Natural killer cell treated with Interleukin-12 subunit alpha and Interleukin-12 subunit beta and Interleukin-15 and Interleukin-18, amount 100 ng/mL, for 72 hours (primary cell): ENCODE results near the gene HDAC1. TPM values are rescaled to one million over a fixed set of nuclear protein-coding genes. Genes with fewer than 3 reads are reported as not detected.

Source experiments
- ATAC-seq, 2 donors: fragments of 150-1000 bp; cut with Tn5 transposase in 1 of 2; sonication (Bioruptor Pico), chemical (Tn5 transposase) in 1 of 2; 2 replicates each; pipeline ENCODE4 v1.10.0; 2021
- DNase-seq: peaks from one replicate; pipeline ENCODE4 v3.0.0; 2022; ENCODE audit warnings: low spot score
- H3K27ac Mint-ChIP-seq, 2 donors: 1 replicate in 1 of 2; 2 replicates in 1 of 2; pipeline ENCODE4 v1.8.0; 2022; ENCODE audit warnings: mixed read lengths in 2 of 2, mild to moderate bottlenecking in 1 of 2, moderate library complexity in 1 of 2
- H3K27me3 Mint-ChIP-seq, 2 donors: 1 replicate in 1 of 2; 2 replicates in 1 of 2; pipeline ENCODE4 v1.8.0; 2022; ENCODE audit warnings: mixed read lengths in 2 of 2
- H3K36me3 Mint-ChIP-seq: one replicate; pipeline ENCODE4 v1.8.0; 2022; ENCODE audit warnings: mixed read lengths
- H3K4me1 Mint-ChIP-seq, 2 donors: 1 replicate in 1 of 2; 2 replicates in 1 of 2; pipeline ENCODE4 v1.8.0; 2022; ENCODE audit warnings: low read depth in 2 of 2, mixed read lengths in 2 of 2, mild to moderate bottlenecking in 1 of 2
- H3K4me3 Mint-ChIP-seq: one replicate; pipeline ENCODE4 v1.8.0; 2022; ENCODE audit warnings: mixed read lengths
- H3K9me3 Mint-ChIP-seq: 2 replicates; pipeline ENCODE4 v1.8.0; 2022; ENCODE audit warnings: mixed read lengths
- total RNA-seq, 2 donors: library from RNA; stranded (reverse); gene quantifications; one replicate each; pipeline ENCODE4 v1.2.3, GENCODE V29; 2022

HDAC1 gene
- total RNA-seq, 2 donors from 2014 or later, result 186 to 225 TPM

DNA sequence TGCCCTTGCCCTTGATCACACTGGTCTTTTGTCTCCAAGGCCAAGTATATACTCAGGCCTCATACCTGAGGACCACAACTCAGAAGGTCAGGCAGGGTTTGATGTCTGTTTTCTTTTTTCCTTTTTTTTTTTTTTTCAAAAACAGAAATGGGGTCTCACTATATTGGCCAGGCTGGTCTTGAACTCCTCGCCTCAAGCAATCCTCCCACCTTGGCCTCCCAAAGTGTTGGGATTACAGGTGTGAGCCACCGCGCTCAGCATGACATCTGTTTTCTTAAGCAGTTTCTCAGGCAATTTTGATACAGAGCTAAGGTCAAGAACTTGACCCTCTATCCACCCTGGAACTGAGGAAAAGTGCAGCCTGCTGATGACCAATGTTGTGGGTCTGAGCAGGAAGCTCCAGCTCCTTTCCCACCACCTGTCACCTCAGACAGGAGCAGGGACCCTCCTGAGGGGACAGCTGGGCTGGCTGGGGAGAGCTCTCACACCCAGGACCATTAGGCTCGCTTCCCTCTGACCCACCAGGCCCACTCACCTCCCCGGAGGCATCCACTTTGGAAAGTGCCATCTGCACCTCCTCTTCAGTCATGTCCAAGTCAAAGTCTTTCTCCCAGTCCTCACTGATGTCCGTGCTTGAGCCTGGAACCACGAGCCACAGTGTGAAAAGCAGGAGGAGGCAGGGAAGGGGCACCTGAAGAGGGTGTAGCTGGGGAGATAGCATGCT lies 76.2 kb downstream of the HDAC1 start:
- peaks cover 9% of the 10 kb centered on the region for H3K36me3 Mint-ChIP-seq
- H3K4me1 Mint-ChIP-seq, result peaks cover 13 to 14% of the 10 kb centered on the region in 2 donors
- no peak for DNase-seq
- ATAC-seq, result no peak
- no peaks in the 10 kb centered on the region for H3K9me3 Mint-ChIP-seq
- H3K27me3 Mint-ChIP-seq, result no peaks in the 10 kb centered on the region
- H3K4me3 Mint-ChIP-seq, result no peak overlapping the region
- no peak overlapping the region for H3K27ac Mint-ChIP-seq

DNA sequence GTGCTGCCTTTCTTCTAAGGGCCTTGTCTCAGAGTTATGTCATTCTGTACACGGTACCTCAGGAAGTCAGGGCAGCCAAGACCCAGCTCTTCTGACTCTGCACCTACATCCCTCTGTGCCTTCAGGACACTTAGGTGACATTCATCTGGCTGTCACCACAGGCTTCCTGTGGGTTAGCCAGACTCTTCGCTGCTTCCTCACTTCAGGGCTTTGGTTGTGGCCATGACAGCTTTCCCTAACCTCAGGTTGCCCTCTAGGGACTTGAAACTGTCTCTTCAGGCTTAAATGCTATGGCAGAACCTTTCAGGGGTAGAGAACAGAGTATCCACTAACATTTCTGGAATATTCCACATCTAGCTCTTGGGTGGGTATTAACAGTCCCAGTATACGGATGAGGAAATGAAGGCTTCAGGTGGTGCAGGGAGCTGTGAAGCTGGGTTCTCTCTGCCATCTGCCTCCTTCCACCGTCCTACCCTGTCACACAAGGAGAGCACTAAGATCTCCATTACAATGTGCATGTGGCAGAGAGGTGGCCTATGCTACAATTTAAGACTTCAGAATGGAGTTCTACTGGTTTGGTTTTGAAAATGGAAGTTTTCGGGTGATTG lies 80.4 kb downstream of the HDAC1 start:
- Mint-ChIP-seq H3K27ac (peak overlapping the region in 1 of 2 donors; percentile 15), H3K36me3 (peaks cover 13% of the 10 kb centered on the region), H3K27me3 (no peaks in the 10 kb centered on the region), H3K4me1 (peaks cover 13 to 18% of the 10 kb centered on the region in 2 donors), H3K9me3 (no peaks in the 10 kb centered on the region), H3K4me3 (no peak overlapping the region)
- peak; percentile 77 to 87 for ATAC-seq
- no peak for DNase-seq

DNA sequence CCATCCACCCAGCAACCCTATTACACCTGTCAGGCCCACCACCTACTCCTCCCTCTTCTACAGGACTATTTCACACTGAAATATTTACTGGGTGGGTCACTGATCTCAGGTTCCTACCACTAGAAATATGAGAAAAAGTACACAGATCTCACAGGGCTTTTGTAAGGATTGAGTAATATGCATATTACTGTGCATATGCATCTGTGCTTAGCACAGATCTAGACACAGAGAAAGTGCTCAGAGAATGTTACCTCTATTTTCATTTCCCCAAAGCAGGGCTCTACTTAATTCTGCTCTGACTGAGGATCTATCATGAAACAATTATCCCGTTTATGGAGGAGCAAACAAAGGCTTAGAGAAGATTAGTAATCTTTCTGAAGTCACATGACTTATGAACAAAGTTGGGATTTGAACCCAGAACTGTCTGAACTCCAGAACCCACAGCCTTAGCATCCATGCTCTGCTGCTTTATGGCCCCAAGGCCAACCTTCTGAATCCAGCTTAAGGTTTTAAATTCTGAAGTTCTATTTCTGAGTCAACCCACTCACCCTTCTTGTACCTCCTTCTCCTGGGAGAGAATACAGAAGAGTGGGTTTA lies 82.2 kb downstream of the HDAC1 start:
- Mint-ChIP-seq H3K27me3 (no peaks in the 10 kb centered on the region), H3K36me3 (peaks cover 16% of the 10 kb centered on the region), H3K27ac (peak overlapping the region in 1 of 2 donors; percentile 26), H3K9me3 (no peaks in the 10 kb centered on the region), H3K4me3 (no peak overlapping the region), H3K4me1 (peaks cover 13 to 18% of the 10 kb centered on the region in 2 donors)
- no peak for DNase-seq
- ATAC-seq, result no peak

DNA sequence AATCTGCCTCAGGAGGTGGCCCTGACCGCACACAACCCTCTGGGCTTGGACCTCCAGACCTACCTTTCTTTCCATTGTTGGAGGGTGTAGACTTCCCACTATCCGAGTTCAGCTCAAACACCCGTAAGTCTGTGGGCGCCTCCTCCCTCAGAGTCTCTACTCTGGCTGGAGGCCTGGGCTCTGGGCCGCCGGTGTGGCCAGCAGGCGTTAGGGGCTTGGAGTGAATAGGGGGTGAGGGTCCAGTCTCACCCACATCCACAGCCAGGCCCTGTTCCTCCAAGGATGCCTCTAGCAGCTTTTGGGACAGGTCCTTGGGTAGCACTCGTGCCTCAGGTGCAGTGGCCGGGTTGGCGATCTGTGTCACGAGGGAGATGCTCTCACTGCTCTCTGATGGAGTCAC lies 84.3 kb downstream of the HDAC1 start:
- no peak for ATAC-seq
- peaks cover 13 to 18% of the 10 kb centered on the region in 2 donors for H3K4me1 Mint-ChIP-seq
- H3K4me3 Mint-ChIP-seq, result no peak overlapping the region
- no peaks in the 10 kb centered on the region for H3K27me3 Mint-ChIP-seq
- no peaks in the 10 kb centered on the region for H3K9me3 Mint-ChIP-seq
- H3K36me3 Mint-ChIP-seq, result peaks cover 20% of the 10 kb centered on the region
- no peak for DNase-seq
- H3K27ac Mint-ChIP-seq, result no peak overlapping the region

DNA sequence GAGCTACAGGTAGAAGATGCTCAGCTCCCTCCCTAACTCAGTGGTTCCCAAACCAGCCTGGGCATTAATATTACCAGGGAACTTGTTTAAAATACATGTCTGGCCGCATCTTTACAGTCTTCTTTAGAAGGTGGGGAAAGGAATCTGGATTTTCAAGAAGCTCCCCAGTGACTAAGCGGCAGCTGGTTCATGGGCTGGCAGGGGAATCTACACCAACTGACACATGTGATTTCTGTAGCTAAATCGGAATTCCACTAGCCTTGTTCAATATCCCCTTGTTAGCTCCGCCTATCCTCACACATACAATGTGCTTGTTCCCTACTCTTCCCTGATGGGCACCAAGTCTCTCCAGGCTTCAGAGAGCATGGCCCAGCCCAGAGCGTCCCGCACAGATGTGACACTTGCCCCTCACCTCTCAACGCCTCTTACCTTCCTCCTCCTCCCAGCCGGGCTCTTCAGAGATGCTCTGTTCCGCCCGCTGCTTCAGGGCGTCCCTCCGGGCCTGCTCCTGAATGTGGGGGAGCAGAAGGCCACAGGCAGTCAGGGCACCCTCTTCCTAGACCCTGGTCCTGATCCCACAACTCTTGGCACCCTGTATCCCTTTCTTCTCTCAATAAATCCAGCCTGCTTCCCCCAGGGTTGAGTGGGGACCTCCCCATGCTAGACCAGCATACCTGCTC lies 85.8 kb downstream of the HDAC1 start:
- no peak overlapping the region for H3K27ac Mint-ChIP-seq
- H3K4me3 Mint-ChIP-seq, result no peak overlapping the region
- no peaks in the 10 kb centered on the region for H3K9me3 Mint-ChIP-seq
- ATAC-seq, result no peak
- H3K27me3 Mint-ChIP-seq, result no peaks in the 10 kb centered on the region
- H3K4me1 Mint-ChIP-seq, result peaks cover 2 to 9% of the 10 kb centered on the region in 2 donors
- DNase-seq, result no peak
- H3K36me3 Mint-ChIP-seq, result peaks cover 20% of the 10 kb centered on the region

DNA sequence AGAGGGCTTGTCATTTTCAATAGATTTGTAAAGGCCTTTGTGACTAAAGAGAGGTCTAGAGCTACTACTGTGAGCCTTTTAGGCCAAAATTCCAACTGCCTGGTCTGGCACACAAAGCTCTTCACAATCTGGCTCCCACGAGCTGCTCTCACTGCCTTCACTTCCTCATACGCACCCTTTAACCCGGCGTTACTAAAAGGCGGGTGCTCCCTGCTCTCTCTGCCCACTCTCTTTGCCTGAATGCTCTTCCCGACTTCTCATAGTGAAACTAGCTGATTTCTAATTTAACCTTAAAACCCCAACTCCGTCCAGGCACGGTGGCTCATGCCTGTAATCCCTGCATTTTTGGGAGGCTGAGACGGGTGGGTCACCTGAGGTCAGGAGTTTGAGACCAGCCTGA lies 88.2 kb downstream of the HDAC1 start:
- no peak overlapping the region for H3K4me3 Mint-ChIP-seq
- H3K4me1 Mint-ChIP-seq, result no peaks in the 10 kb centered on the region
- ATAC-seq, result no peak
- peak overlapping the region in 1 of 2 donors; percentile 22 for H3K27ac Mint-ChIP-seq
- no peaks in the 10 kb centered on the region for H3K9me3 Mint-ChIP-seq
- peaks cover 16% of the 10 kb centered on the region for H3K36me3 Mint-ChIP-seq
- DNase-seq, result no peak
- no peaks in the 10 kb centered on the region for H3K27me3 Mint-ChIP-seq

Other genes starting within 250 kb of the HDAC1 start
- gene TMEM39B, start 219.1 kb upstream of the HDAC1 start, total RNA-seq, result 10 to 100 TPM; 20.5 to 26.9 TPM
- 10 to 100 TPM; 80.9 to 88.9 TPM for gene KPNA6, start 184.0 kb upstream of the HDAC1 start, total RNA-seq
- 100 to 1,000 TPM; 101 to 118 TPM for gene TXLNA, start 112.4 kb upstream of the HDAC1 start, total RNA-seq
- gene CCDC28B, start 91.5 kb upstream of the HDAC1 start, total RNA-seq, result 10 to 100 TPM; 12.4 to 13.6 TPM
- 1 to 10 TPM; 1.7 to 5.0 TPM for gene IQCC, start 86.4 kb upstream of the HDAC1 start, total RNA-seq
- under 1 TPM; 0.19 to 0.22 TPM for gene DCDC2B, start 83.0 kb upstream of the HDAC1 start, total RNA-seq
- gene TMEM234, start 69.7 kb upstream of the HDAC1 start, total RNA-seq, result 10 to 100 TPM; 15.6 to 15.8 TPM
- gene EIF3I, start 69.7 kb upstream of the HDAC1 start, total RNA-seq, result 100 to 1,000 TPM; 220 to 244 TPM
- gene FAM167B, start 44.9 kb upstream of the HDAC1 start, total RNA-seq, result under 1 TPM in 1 of 2 donors, not detected in 1; 0.47 TPM
- gene LCK, start 40.8 kb upstream of the HDAC1 start, total RNA-seq, result 100 to 1,000 TPM in 1 of 2 donors, 10 to 100 TPM in 1; 66.4 to 140 TPM
- 10 to 100 TPM; 11.8 to 35.9 TPM for gene MARCKSL1, start 44.1 kb downstream of the HDAC1 start, total RNA-seq
- gene FAM229A, start 70.4 kb downstream of the HDAC1 start, total RNA-seq, result 10 to 100 TPM in 1 of 2 donors, 1 to 10 TPM in 1; 6.2 to 13.4 TPM
- under 1 TPM in 1 of 2 donors, not detected in 1; 0.36 TPM for gene TSSK3, start 70.5 kb downstream of the HDAC1 start, total RNA-seq
- gene BSDC1, start 102.4 kb downstream of the HDAC1 start, total RNA-seq, result 10 to 100 TPM; 55.6 to 68.2 TPM
- gene ZBTB8B, start 173.0 kb downstream of the HDAC1 start, total RNA-seq, result not detected
- gene ZBTB8A, start 247.3 kb downstream of the HDAC1 start, total RNA-seq, result under 1 TPM; 0.22 to 0.26 TPM